ENCODE data around the gene TOMM20. TPM values are rescaled to one million over a fixed set of nuclear protein-coding genes. Genes with fewer than 3 reads are reported as not detected.

Gene TOMM20
- total RNA-seq, 1 donor from 2014 or later, result 143 TPM

GRCh38 chr1:235133086-235133485 is 4.4 kb upstream of the TOMM20 start:
- no peak for DNase-seq (ENCODE audit: low read depth)
- no peak for FAIRE-seq
- peaks cover 7% of the 10 kb centered on the region for H4K20me1 ChIP-seq (ENCODE audit: insufficient read depth, low read length)
- H3K4me1 Mint-ChIP-seq (ENCODE audit: low read depth, unreplicated experiment), result peaks cover 8% of the 10 kb centered on the region
- no peak overlapping the region for H3K27ac ChIP-seq (ENCODE audit: low read depth, low read length)
- no peak overlapping the region for H3K4me3 ChIP-seq (ENCODE audit: insufficient read depth, low read depth, low read length)
- peaks cover 41% of the 10 kb centered on the region for H3K36me3 ChIP-seq (ENCODE audit: insufficient read depth, low read length)
- no peaks in the 10 kb centered on the region for H3K4me1 ChIP-seq (ENCODE audit: insufficient read depth, low read length)
- no peaks in the 10 kb centered on the region for H3K9me3 ChIP-seq (ENCODE audit: insufficient read depth, low read depth, low read length)
- peaks cover 9% of the 10 kb centered on the region for H3K79me2 ChIP-seq (ENCODE audit: insufficient read depth, low read length)
- peaks cover 2% of the 10 kb centered on the region for H3K9me3 Mint-ChIP-seq (ENCODE audit: unreplicated experiment)
- no peak for TF ChIP-seq EZH2 (IDR thresholded peaks at IDR 0.05; ENCODE audit: insufficient read depth, low read length)
- no peaks in the 10 kb centered on the region for H3K27me3 ChIP-seq (ENCODE audit: insufficient read depth, low read length)
- H3K27me3 Mint-ChIP-seq (ENCODE audit: low read depth, unreplicated experiment), result no peaks in the 10 kb centered on the region
- no peak overlapping the region for H3K4me3 Mint-ChIP-seq (ENCODE audit: unreplicated experiment)
- no peak overlapping the region for H3K4me2 ChIP-seq (ENCODE audit: low read length)
- no peak overlapping the region for H2AFZ ChIP-seq (ENCODE audit: low read depth, low read length)
- H3K27ac Mint-ChIP-seq (ENCODE audit: unreplicated experiment), result no peak overlapping the region
- H3K9ac ChIP-seq (ENCODE audit: low read length), result no peak overlapping the region
- H3K36me3 Mint-ChIP-seq (ENCODE audit: low read depth, unreplicated experiment), result peaks cover 30% of the 10 kb centered on the region

DNA sequence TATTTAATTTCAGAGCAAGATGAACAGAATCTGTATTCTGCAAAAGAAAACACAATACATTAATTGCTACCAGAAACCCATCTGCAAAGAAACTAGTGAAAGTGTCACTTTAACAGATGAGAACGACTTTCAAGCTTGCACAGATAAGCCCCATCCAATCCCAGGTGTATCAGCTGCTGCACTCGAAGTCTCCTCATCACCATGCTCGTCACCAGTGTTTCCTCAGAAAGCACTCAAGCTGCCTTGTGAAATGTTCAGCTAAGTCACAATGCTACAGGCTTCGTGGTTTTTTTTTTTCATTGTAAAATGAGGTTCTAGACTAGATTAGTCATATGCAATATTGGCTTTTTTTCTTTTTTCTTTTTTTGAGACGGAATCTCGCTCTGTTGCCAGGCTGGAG is 3.3 kb upstream of the TOMM20 start:
- Mint-ChIP-seq H3K36me3 (ENCODE audit: low read depth, unreplicated experiment) (peaks cover 22% of the 10 kb centered on the region), H3K27me3 (ENCODE audit: low read depth, unreplicated experiment) (no peaks in the 10 kb centered on the region), H3K9me3 (ENCODE audit: unreplicated experiment) (peaks cover 2% of the 10 kb centered on the region), H3K4me3 (ENCODE audit: unreplicated experiment) (no peak overlapping the region), H3K27ac (ENCODE audit: unreplicated experiment) (no peak overlapping the region), H3K4me1 (ENCODE audit: low read depth, unreplicated experiment) (peaks cover 9% of the 10 kb centered on the region)
- Histone ChIP-seq H3K79me2 (ENCODE audit: insufficient read depth, low read length) (peaks cover 21% of the 10 kb centered on the region), H3K9ac (ENCODE audit: low read length) (no peak overlapping the region), H3K36me3 (ENCODE audit: insufficient read depth, low read length) (peaks cover 32% of the 10 kb centered on the region), H3K27me3 (ENCODE audit: insufficient read depth, low read length) (no peaks in the 10 kb centered on the region), H3K4me1 (ENCODE audit: insufficient read depth, low read length) (peaks cover 2% of the 10 kb centered on the region), H3K27ac (ENCODE audit: low read depth, low read length) (no peak overlapping the region), H3K4me2 (ENCODE audit: low read length) (no peak overlapping the region), H3K9me3 (ENCODE audit: insufficient read depth, low read depth, low read length) (no peaks in the 10 kb centered on the region), H2AFZ (ENCODE audit: low read depth, low read length) (no peak overlapping the region), H3K4me3 (ENCODE audit: insufficient read depth, low read depth, low read length) (no peak overlapping the region), H4K20me1 (ENCODE audit: insufficient read depth, low read length) (peaks cover 18% of the 10 kb centered on the region)
- TF ChIP-seq CTCF (IDR thresholded peaks at IDR 0.05; ENCODE audit: insufficient read depth, low read depth, low read length), result no peak
- TF ChIP-seq EZH2 (IDR thresholded peaks at IDR 0.05; ENCODE audit: insufficient read depth, low read length), result no peak
- DNase-seq (ENCODE audit: low read depth) (no peak), FAIRE-seq (no peak)

DNA sequence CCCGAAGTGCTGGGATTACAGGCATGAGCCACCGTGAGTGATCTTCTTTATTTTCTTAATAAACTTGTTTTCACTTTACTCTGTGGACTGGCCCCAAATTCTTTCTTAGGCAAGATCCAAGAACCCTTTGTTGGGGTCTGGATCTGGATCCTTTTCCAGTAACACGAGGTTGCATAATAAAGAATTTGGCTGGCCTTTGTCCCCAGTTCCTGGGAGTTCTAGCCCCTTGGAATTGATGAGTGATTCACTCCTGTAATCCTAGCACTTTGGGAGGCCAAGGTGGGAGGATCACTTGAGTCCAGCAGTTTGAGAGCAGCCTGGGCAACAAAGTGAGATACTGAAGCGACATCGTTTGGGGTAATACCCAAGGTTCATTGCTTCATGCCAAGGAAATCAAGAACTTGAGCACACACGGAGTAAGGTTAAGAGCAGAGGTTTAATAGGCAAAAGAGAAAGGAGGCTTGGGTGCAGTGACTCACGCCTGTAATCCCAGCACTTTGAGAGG is 2.2 kb upstream of the TOMM20 start:
- no peak for TF ChIP-seq EZH2 (IDR thresholded peaks at IDR 0.05; ENCODE audit: insufficient read depth, low read length)
- no peak for TF ChIP-seq CTCF (IDR thresholded peaks at IDR 0.05; ENCODE audit: insufficient read depth, low read depth, low read length)
- H3K4me3 Mint-ChIP-seq (ENCODE audit: unreplicated experiment), result no peak overlapping the region

More for the DNA sequence above, 2.2 kb upstream of the TOMM20 start:
- Histone ChIP-seq H3K27me3 (ENCODE audit: insufficient read depth, low read length) (no peaks in the 10 kb centered on the region), H4K20me1 (ENCODE audit: insufficient read depth, low read length) (peaks cover 22% of the 10 kb centered on the region), H3K4me2 (ENCODE audit: low read length) (no peak overlapping the region), H3K27ac (ENCODE audit: low read depth, low read length) (no peak overlapping the region), H3K79me2 (ENCODE audit: insufficient read depth, low read length) (peaks cover 32% of the 10 kb centered on the region), H3K4me3 (ENCODE audit: insufficient read depth, low read depth, low read length) (no peak overlapping the region), H3K9ac (ENCODE audit: low read length) (no peak overlapping the region), H3K36me3 (ENCODE audit: insufficient read depth, low read length) (peaks cover 23% of the 10 kb centered on the region), H3K9me3 (ENCODE audit: insufficient read depth, low read depth, low read length) (no peaks in the 10 kb centered on the region), H3K4me1 (ENCODE audit: insufficient read depth, low read length) (peaks cover 6% of the 10 kb centered on the region), H2AFZ (ENCODE audit: low read depth, low read length) (no peak overlapping the region)
- no peaks in the 10 kb centered on the region for H3K27me3 Mint-ChIP-seq (ENCODE audit: low read depth, unreplicated experiment)
- peaks cover 16% of the 10 kb centered on the region for H3K4me1 Mint-ChIP-seq (ENCODE audit: low read depth, unreplicated experiment)
- H3K27ac Mint-ChIP-seq (ENCODE audit: unreplicated experiment), result no peak overlapping the region
- DNase-seq (ENCODE audit: low read depth) (no peak), FAIRE-seq (no peak)
- H3K9me3 Mint-ChIP-seq (ENCODE audit: unreplicated experiment), result peaks cover 2% of the 10 kb centered on the region
- peaks cover 15% of the 10 kb centered on the region for H3K36me3 Mint-ChIP-seq (ENCODE audit: low read depth, unreplicated experiment)
